ENCODE results near the gene HJURP.

HJURP gene

GRCh38 chr2:233841183-233841582 lies 13.2 kb downstream of the HJURP start:
- TF ChIP-seq CTCF (IDR thresholded peaks at IDR 0.05; ENCODE audit: low read depth, low read length), result no peak
- no peak overlapping the region for H3K4me3 ChIP-seq (ENCODE audit: low read depth, low read length)

GRCh38 chr2:233840520-233840919 lies 13.8 kb downstream of the HJURP start:
- TF ChIP-seq CTCF (IDR thresholded peaks at IDR 0.05; ENCODE audit: low read depth, low read length), result no peak
- no peak overlapping the region for H3K4me3 ChIP-seq (ENCODE audit: low read depth, low read length)

- no peak overlapping the region for H3K4me3 ChIP-seq (ENCODE audit: low read depth, low read length)
- no peak for TF ChIP-seq CTCF (IDR thresholded peaks at IDR 0.05; ENCODE audit: low read depth, low read length)
Observed at GRCh38 chr2:233839447-233839820, 14.9 kb downstream of the HJURP start.

- TF ChIP-seq CTCF (IDR thresholded peaks at IDR 0.05; ENCODE audit: low read depth, low read length), result no peak
- no peak overlapping the region for H3K4me3 ChIP-seq (ENCODE audit: low read depth, low read length)
Observed at GRCh38 chr2:233838726-233839446, 15.4 kb downstream of the HJURP start.

GRCh38 chr2:233838251-233838650 lies 16.1 kb downstream of the HJURP start:
- no peak overlapping the region for H3K4me3 ChIP-seq (ENCODE audit: low read depth, low read length)
- no peak for TF ChIP-seq CTCF (IDR thresholded peaks at IDR 0.05; ENCODE audit: low read depth, low read length)

- H3K4me3 ChIP-seq (ENCODE audit: low read depth, low read length), result no peak overlapping the region
- TF ChIP-seq CTCF (IDR thresholded peaks at IDR 0.05; ENCODE audit: low read depth, low read length), result no peak
Observed at GRCh38 chr2:233837694-233838229, 16.6 kb downstream of the HJURP start.

GRCh38 chr2:233836359-233836758 lies 18.0 kb downstream of the HJURP start:
- H3K4me3 ChIP-seq (ENCODE audit: low read depth, low read length), result no peak overlapping the region
- no peak for TF ChIP-seq CTCF (IDR thresholded peaks at IDR 0.05; ENCODE audit: low read depth, low read length)
